CD14-positive monocyte (primary cell): Measurements from ENCODE around the gene ADGRG6. TPM values are rescaled to one million over a fixed set of nuclear protein-coding genes. Genes with fewer than 3 reads are reported as not detected.

Experiments used
- DNase-seq, 3 donors: peaks; one replicate each; pipeline ENCODE4 v3.0.0-alpha.2; 2011 to 2022
- H2AFZ ChIP-seq: 2 replicates; pipeline ENCODE4 v1.6.0; 2012; ENCODE audit warnings: mild to moderate bottlenecking, low read depth, low read length, inconsistent platforms; ENCODE audit not compliant: insufficient read depth, poor library complexity, severe bottlenecking
- H3K27ac ChIP-seq, 2 donors: 1 replicate in 1 of 2; 2 replicates in 1 of 2; pipeline ENCODE4 v1.5.1; 2012 to 2013; ENCODE audit warnings: low read length in 2 of 2, control low read depth in 1 of 2, inconsistent platforms in 1 of 2, low read depth in 1 of 2, mild to moderate bottlenecking in 1 of 2
- H3K27me3 ChIP-seq, 2 donors: one replicate each; pipeline versions ENCODE4 v1.6.0 to v1.6.1; 2011 to 2013; ENCODE audit warnings: low read length in 2 of 2; ENCODE audit not compliant: control insufficient read depth in 2 of 2, insufficient read depth in 2 of 2
- H3K36me3 ChIP-seq, 2 donors: replicated peaks in 1 of 2; 1 replicate in 1 of 2; 2 replicates in 1 of 2; pipeline versions ENCODE4 v1.5.1 to v1.6.1; 2012 to 2013; ENCODE audit warnings: low read length in 2 of 2, control low read depth in 1 of 2, inconsistent platforms in 1 of 2, mild to moderate bottlenecking in 1 of 2; ENCODE audit not compliant: insufficient read depth in 2 of 2, control insufficient read depth in 1 of 2
- H3K4me1 ChIP-seq, 2 donors: 1 replicate in 1 of 2; 2 replicates in 1 of 2; pipeline versions ENCODE4 v1.5.1 to v1.6.1; 2012 to 2013; ENCODE audit warnings: low read length in 2 of 2, control low read depth in 1 of 2, inconsistent platforms in 1 of 2, mild to moderate bottlenecking in 1 of 2, moderate library complexity in 1 of 2; ENCODE audit not compliant: insufficient read depth in 2 of 2, control insufficient read depth in 1 of 2
- H3K4me2 ChIP-seq: replicated peaks from 2 replicates; pipeline ENCODE3; 2012; ENCODE audit warnings: low read length, moderate library complexity, mild to moderate bottlenecking; ENCODE audit not compliant: poor library complexity, severe bottlenecking; ENCODE audit errors: extremely low read depth
- H3K4me3 ChIP-seq, 3 experiments: fragments of 200-600 bp in 1 of 3; sonication (generic) in 1 of 3; replicated peaks in 1 of 3; 1 replicate in 2 of 3; 2 replicates in 1 of 3; pipeline ENCODE4 v1.5.1; 2011 to 2013; ENCODE audit warnings: low read length in 3 of 3, mild to moderate bottlenecking in 3 of 3, control low read depth in 2 of 3, low read depth in 2 of 3, inconsistent platforms in 1 of 3, moderate library complexity in 1 of 3
- H3K79me2 ChIP-seq: 2 replicates; pipeline ENCODE4 v1.6.0; 2012; ENCODE audit warnings: mild to moderate bottlenecking, control low read depth, inconsistent platforms, low read length, moderate library complexity; ENCODE audit not compliant: insufficient read depth
- H3K9ac ChIP-seq: 2 replicates; pipeline ENCODE4 v1.6.0; 2017; ENCODE audit warnings: low read length, mild to moderate bottlenecking; ENCODE audit not compliant: insufficient read depth, poor library complexity, severe bottlenecking
- H3K9me3 ChIP-seq, 2 donors: replicated peaks in 1 of 2; 1 replicate in 1 of 2; 2 replicates in 1 of 2; pipeline versions ENCODE4 v1.5.1 to v1.6.1; 2012 to 2013; ENCODE audit warnings: low read length in 2 of 2, control low read depth in 1 of 2; ENCODE audit not compliant: control insufficient read depth in 1 of 2, insufficient read depth in 1 of 2
- H4K20me1 ChIP-seq: 2 replicates; pipeline ENCODE4 v1.6.0; 2012; ENCODE audit warnings: mild to moderate bottlenecking, low read length, control low read depth, moderate library complexity; ENCODE audit not compliant: insufficient read depth
- H3K27ac Mint-ChIP-seq, 7 donors: one replicate each; pipeline ENCODE4 v1.8.0; 2020; ENCODE audit warnings: mild to moderate bottlenecking in 7 of 7, mixed read lengths in 7 of 7, moderate library complexity in 6 of 7, inconsistent platforms in 2 of 7
- H3K27me3 Mint-ChIP-seq, 3 donors: one replicate each; pipeline ENCODE4 v1.8.0; 2021 to 2022; ENCODE audit warnings: low read depth in 3 of 3, mild to moderate bottlenecking in 3 of 3, mixed read lengths in 3 of 3, moderate library complexity in 3 of 3, inconsistent platforms in 1 of 3
- H3K36me3 Mint-ChIP-seq, 2 donors: one replicate each; pipeline ENCODE4 v1.8.0; 2020; ENCODE audit warnings: mixed read lengths in 2 of 2, inconsistent platforms in 1 of 2, mild to moderate bottlenecking in 1 of 2
- H3K4me1 Mint-ChIP-seq: one replicate; pipeline ENCODE4 v1.8.0; 2020; ENCODE audit warnings: mild to moderate bottlenecking, mixed read lengths
- H3K4me3 Mint-ChIP-seq, 2 donors: one replicate each; pipeline ENCODE4 v1.8.0; 2020; ENCODE audit warnings: mild to moderate bottlenecking in 2 of 2, mixed read lengths in 2 of 2, moderate library complexity in 1 of 2
- H3K9me3 Mint-ChIP-seq, 7 donors: one replicate each; pipeline ENCODE4 v1.8.0; 2020 to 2022; ENCODE audit warnings: mixed read lengths in 7 of 7, mild to moderate bottlenecking in 6 of 7, moderate library complexity in 6 of 7, inconsistent platforms in 2 of 7
- CTCF ChIP-seq: fragments of 200-600 bp; IDR thresholded peaks from one replicate; pipeline ENCODE4 v1.8.0; 2022; ENCODE audit warnings: antibody characterized with exemption, mild to moderate bottlenecking
- WGBS: methylation state at CpG from one replicate; pipeline ENCODE4 v1.1.5; 2013; ENCODE audit warnings: missing lambda C conversion rate; ENCODE audit not compliant: insufficient coverage; 5-methylcytosine and 5-hydroxymethylcytosine counted together
- intact Hi-C, 2 donors: fragments of 100-400 bp; cut with micrococcal nuclease; formaldehyde crosslinking; loops; one replicate each; pipeline versions ENCODE4 v1.15.0 to v1.15.1; 2023
- polyA plus RNA-seq, 3 donors: library from polyadenylated mRNA; depleted of rRNA in 1 of 3; unstranded in 2 of 3; stranded (reverse) in 1 of 3; fragments of 300-500 nt in 2 of 3; fragments of >200 nt in 1 of 3; fragmentation: Illumina TruSeq in 2 of 3; gene quantifications; 1 replicate in 2 of 3; 2 replicates in 1 of 3; pipeline ENCODE4 v1.2.3, GENCODE V29; 2012 to 2021

The ADGRG6 gene
- polyA plus RNA-seq, 3 donors, result 0.18 to 0.31 TPM; not detected in 1

- Mint-ChIP-seq H3K9me3 (peaks cover 0 to 5% (median 4%) of the 10 kb centered on the region in 7 donors), H3K27me3 (peaks cover 0 to 3% (median 0%) of the 10 kb centered on the region in 3 donors), H3K36me3 (no peaks in the 10 kb centered on the region), H3K4me3 (no peak overlapping the region), H3K27ac (no peak overlapping the region), H3K4me1 (no peaks in the 10 kb centered on the region)
- no peak overlapping the region for H3K4me3 ChIP-seq
- H4K20me1 ChIP-seq, result no peaks in the 10 kb centered on the region
- H3K27ac ChIP-seq, result no peak overlapping the region
- no peaks in the 10 kb centered on the region for H3K9me3 ChIP-seq
- H3K27me3 ChIP-seq, result no peaks in the 10 kb centered on the region
- H3K4me1 ChIP-seq, result no peaks in the 10 kb centered on the region
- 8% methylated on average over 2 of the region's 7 CpGs for WGBS
- H3K79me2 ChIP-seq, result no peaks in the 10 kb centered on the region
- no peaks in the 10 kb centered on the region for H3K36me3 ChIP-seq
- no peak overlapping the region for H3K4me2 ChIP-seq
- intact Hi-C loops, result no loop called here
- H3K9ac ChIP-seq, result no peak overlapping the region
- no peak for TF ChIP-seq CTCF
- no peak overlapping the region for H2AFZ ChIP-seq
- no peak for DNase-seq
Measured at GRCh38 chr6:142355520-142356174, 53.8 kb downstream of the ADGRG6 start.

DNA sequence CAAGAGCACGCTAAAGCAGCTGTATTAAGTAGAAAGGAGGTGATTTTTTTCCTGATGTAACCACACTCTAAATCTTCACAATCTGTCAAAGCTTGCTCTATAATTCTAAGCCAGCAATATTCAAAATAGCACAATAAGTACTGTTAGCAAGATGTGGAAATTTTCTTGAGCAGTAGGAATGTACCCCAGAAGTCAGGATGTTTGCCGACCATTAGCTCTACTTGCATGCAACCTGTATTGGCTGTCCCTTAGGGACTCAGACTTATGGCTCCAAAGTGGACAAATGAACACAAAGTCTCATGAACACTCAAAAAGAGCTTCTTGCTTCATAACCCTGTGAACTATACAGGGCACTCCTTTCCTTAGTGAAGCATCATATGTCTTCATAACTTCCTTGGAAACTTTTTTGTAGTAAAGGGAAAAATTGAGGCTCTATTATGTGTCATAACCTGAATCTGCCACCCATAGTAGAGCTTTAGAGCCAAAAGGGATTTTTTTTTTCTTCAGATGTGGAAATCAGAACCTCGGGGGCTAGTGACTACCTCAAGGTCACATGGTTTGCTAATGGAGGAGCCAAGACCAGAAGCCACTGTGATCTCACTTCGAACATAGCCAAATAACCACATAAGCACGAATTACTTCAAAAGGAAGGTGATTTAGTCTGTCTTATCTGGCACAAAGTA lies 54.5 kb downstream of the ADGRG6 start:
- no peak for DNase-seq
- H3K36me3 ChIP-seq, result no peaks in the 10 kb centered on the region
- H3K4me3 ChIP-seq, result no peak overlapping the region
- no peak overlapping the region for H3K27ac ChIP-seq
- H2AFZ ChIP-seq, result no peak overlapping the region
- no peak for TF ChIP-seq CTCF
- Mint-ChIP-seq H3K4me1 (no peaks in the 10 kb centered on the region), H3K27ac (no peak overlapping the region), H3K9me3 (peaks cover 0 to under 1% (median 0%) of the 10 kb centered on the region in 7 donors), H3K4me3 (no peak overlapping the region), H3K27me3 (peaks cover 0 to 5% (median 0%) of the 10 kb centered on the region in 3 donors), H3K36me3 (no peaks in the 10 kb centered on the region)
- no peaks in the 10 kb centered on the region for H3K4me1 ChIP-seq
- H3K4me2 ChIP-seq, result no peak overlapping the region
- intact Hi-C loops, result no loop called here
- H3K9me3 ChIP-seq, result no peaks in the 10 kb centered on the region
- H3K79me2 ChIP-seq, result no peaks in the 10 kb centered on the region
- no peaks in the 10 kb centered on the region for H4K20me1 ChIP-seq
- H3K27me3 ChIP-seq, result no peaks in the 10 kb centered on the region
- H3K9ac ChIP-seq, result no peak overlapping the region
- 17% methylated on average over 1 of the region's 5 CpGs for WGBS
